Endodermal cell (in vitro differentiated cells): ENCODE measurements around the gene LRIG3. TPM values are rescaled to one million over a fixed set of nuclear protein-coding genes. Genes with fewer than 3 reads are reported as not detected.

Source experiments
- DNase-seq: peaks from one replicate; pipeline ENCODE4 v3.0.0-alpha.2; 2017
- H3K27ac ChIP-seq: 2 replicates; pipeline ENCODE4 v1.5.1; 2013; ENCODE audit warnings: mild to moderate bottlenecking, low read depth, low read length, moderate library complexity
- H3K27me3 ChIP-seq: 2 replicates; pipeline ENCODE4 v1.6.1; 2013; ENCODE audit warnings: mild to moderate bottlenecking, low read length, moderate library complexity; ENCODE audit not compliant: insufficient read depth, control insufficient read depth, poor library complexity, severe bottlenecking
- H3K36me3 ChIP-seq: 2 replicates; pipeline ENCODE4 v1.7.0; 2013; ENCODE audit warnings: mild to moderate bottlenecking, low read length, moderate library complexity; ENCODE audit not compliant: control insufficient read depth, insufficient read depth
- H3K4me1 ChIP-seq: one replicate; pipeline ENCODE4 v1.7.0; 2013; ENCODE audit warnings: low read length; ENCODE audit not compliant: control insufficient read depth, insufficient read depth
- H3K4me3 ChIP-seq: 2 replicates; pipeline ENCODE4 v1.5.1; 2013; ENCODE audit warnings: mild to moderate bottlenecking, low read length, moderate library complexity
- H3K9ac ChIP-seq: 2 replicates; pipeline ENCODE4 v1.6.1; 2013; ENCODE audit warnings: mild to moderate bottlenecking, low read length, moderate library complexity; ENCODE audit not compliant: poor library complexity, severe bottlenecking; ENCODE audit errors: extremely low read depth
- H3K9me3 ChIP-seq: 2 replicates; pipeline ENCODE4 v1.6.1; 2013; ENCODE audit warnings: mild to moderate bottlenecking, low read length, moderate library complexity; ENCODE audit not compliant: control insufficient read depth
- H3K27ac Mint-ChIP-seq: 2 replicates; pipeline ENCODE4 v1.8.0; 2020; ENCODE audit warnings: mixed read lengths
- H3K27me3 Mint-ChIP-seq: 2 replicates; pipeline ENCODE4 v1.8.0; 2021; ENCODE audit warnings: mild to moderate bottlenecking, mixed read lengths; ENCODE audit not compliant: insufficient read depth
- H3K36me3 Mint-ChIP-seq: 2 replicates; pipeline ENCODE4 v1.8.0; 2020; ENCODE audit warnings: low read depth, mixed read lengths
- H3K4me1 Mint-ChIP-seq: 2 replicates; pipeline ENCODE4 v1.8.0; 2020; ENCODE audit warnings: mixed read lengths
- H3K4me3 Mint-ChIP-seq: 2 replicates; pipeline ENCODE4 v1.8.0; 2020; ENCODE audit warnings: mild to moderate bottlenecking, moderate library complexity, mixed read lengths
- H3K9me3 Mint-ChIP-seq: 2 replicates; pipeline ENCODE4 v1.8.0; 2020; ENCODE audit warnings: mild to moderate bottlenecking, mixed read lengths
- WGBS, 2 experiments: methylation state at CpG; one replicate each; pipeline versions ENCODE4 v1.1.5 to v1.1.7; 2013; ENCODE audit warnings: missing lambda C conversion rate in 2 of 2, mixed read lengths in 1 of 2; ENCODE audit not compliant: insufficient coverage in 1 of 2, insufficient read length in 1 of 2; 5-methylcytosine and 5-hydroxymethylcytosine counted together
- total RNA-seq, 2 donors: library from RNA; stranded (reverse); fragmentation: NEBNext Ultra II Directional in 1 of 2; extraction: Animal tissue kit (Norgen Biotek cat#: 25700) in 1 of 2; gene quantifications; 2 replicates in 1 of 2; 3 replicates in 1 of 2; pipeline ENCODE4 v1.2.1, GENCODE V29; 2021
- TF ChIP-seq, protein P1 (sequence below): fragments of 200-600 bp; sonication (generic); conservative IDR thresholded peaks from 2 replicates; pipeline ENCODE4 v1.5.0; 2021; ENCODE audit warnings: antibody characterized with exemption, mild to moderate bottlenecking

Gene LRIG3
- total RNA-seq, 2 donors from 2014 or later = 196 to 367 TPM

DNA sequence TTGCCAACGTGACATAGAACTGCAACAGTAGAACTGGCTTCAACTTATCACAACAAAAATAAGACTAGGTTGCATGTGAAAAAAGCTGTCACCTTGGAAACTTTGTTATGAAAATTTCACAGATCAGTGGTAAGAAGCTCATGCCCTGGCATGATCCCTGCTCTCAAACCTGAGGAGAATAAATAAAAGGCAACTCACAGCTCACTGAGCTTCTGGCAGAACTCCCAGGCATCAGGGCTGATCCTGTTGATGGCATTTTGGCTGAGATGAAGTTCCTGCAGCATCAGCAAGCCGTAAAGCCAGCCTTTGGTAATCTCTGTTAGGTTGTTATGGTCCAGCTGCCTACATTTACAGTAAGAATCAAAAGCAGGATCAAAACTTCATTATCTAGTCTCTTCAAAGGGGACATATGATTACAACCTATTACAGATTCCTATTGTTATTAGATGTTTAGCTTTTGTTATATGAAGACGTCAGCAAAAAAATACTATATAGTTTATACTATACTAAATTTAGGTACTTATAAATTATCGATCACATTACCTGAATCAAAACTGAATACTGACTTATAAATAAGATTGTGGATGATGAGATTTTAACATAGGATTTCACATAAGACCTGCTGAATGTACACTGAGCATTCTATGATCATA is 32.0 kb downstream of the LRIG3 start:
- TF ChIP-seq, protein P1, sequence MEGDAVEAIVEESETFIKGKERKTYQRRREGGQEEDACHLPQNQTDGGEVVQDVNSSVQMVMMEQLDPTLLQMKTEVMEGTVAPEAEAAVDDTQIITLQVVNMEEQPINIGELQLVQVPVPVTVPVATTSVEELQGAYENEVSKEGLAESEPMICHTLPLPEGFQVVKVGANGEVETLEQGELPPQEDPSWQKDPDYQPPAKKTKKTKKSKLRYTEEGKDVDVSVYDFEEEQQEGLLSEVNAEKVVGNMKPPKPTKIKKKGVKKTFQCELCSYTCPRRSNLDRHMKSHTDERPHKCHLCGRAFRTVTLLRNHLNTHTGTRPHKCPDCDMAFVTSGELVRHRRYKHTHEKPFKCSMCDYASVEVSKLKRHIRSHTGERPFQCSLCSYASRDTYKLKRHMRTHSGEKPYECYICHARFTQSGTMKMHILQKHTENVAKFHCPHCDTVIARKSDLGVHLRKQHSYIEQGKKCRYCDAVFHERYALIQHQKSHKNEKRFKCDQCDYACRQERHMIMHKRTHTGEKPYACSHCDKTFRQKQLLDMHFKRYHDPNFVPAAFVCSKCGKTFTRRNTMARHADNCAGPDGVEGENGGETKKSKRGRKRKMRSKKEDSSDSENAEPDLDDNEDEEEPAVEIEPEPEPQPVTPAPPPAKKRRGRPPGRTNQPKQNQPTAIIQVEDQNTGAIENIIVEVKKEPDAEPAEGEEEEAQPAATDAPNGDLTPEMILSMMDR = no peak
- Histone ChIP-seq H3K9ac (no peak overlapping the region), H3K9me3 (no peaks in the 10 kb centered on the region), H3K27ac (no peak overlapping the region), H3K36me3 (peaks cover 98% of the 10 kb centered on the region), H3K4me1 (peaks cover 27% of the 10 kb centered on the region), H3K27me3 (no peaks in the 10 kb centered on the region), H3K4me3 (no peak overlapping the region)
- no peak overlapping the region for H3K4me3 Mint-ChIP-seq
- H3K4me1 Mint-ChIP-seq = peaks cover 49% of the 10 kb centered on the region
- H3K9me3 Mint-ChIP-seq = no peaks in the 10 kb centered on the region
- H3K27me3 Mint-ChIP-seq = no peaks in the 10 kb centered on the region
- no peak overlapping the region for H3K27ac Mint-ChIP-seq
- no peak for DNase-seq
- peaks cover 83% of the 10 kb centered on the region for H3K36me3 Mint-ChIP-seq
- WGBS, 2 experiments = 77 to 86% methylated on average over 1 to 2 of the region's 4 CpGs

DNA sequence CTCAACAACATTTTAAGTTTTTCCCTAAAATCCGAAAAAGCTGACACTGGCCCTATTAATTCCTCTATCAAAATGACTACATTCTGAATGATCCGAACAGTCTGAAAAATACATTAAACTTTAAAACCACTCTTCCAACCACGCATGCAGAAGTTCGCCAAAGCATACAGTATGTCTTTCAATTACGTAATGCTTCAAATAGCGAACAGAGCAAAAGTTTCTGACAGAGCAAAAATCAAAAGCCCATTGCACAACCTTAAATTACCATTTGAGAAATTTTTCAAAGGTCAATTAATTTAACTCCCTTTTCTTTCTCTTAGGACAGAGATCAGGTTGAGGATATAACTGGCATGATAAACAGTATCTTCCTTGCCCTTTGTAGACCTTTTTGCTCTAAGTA is 33.2 kb downstream of the LRIG3 start:
- no peaks in the 10 kb centered on the region for H3K9me3 Mint-ChIP-seq
- H3K27me3 ChIP-seq = no peaks in the 10 kb centered on the region
- no peak overlapping the region for H3K9ac ChIP-seq
- no peaks in the 10 kb centered on the region for H3K27me3 Mint-ChIP-seq
- H3K27ac Mint-ChIP-seq = no peak overlapping the region
- peaks cover 81% of the 10 kb centered on the region for H3K36me3 Mint-ChIP-seq
- no peak overlapping the region for H3K4me3 Mint-ChIP-seq
- peaks cover 48% of the 10 kb centered on the region for H3K4me1 Mint-ChIP-seq
- TF ChIP-seq, protein P1 = no peak
- no peak overlapping the region for H3K4me3 ChIP-seq
- WGBS, 2 experiments = 89 to 93% methylated on average over 6 of the region's 6 CpGs
- H3K27ac ChIP-seq = no peak overlapping the region
- peaks cover 25% of the 10 kb centered on the region for H3K4me1 ChIP-seq
- DNase-seq = no peak
- H3K36me3 ChIP-seq = peaks cover 98% of the 10 kb centered on the region
- no peaks in the 10 kb centered on the region for H3K9me3 ChIP-seq

DNA sequence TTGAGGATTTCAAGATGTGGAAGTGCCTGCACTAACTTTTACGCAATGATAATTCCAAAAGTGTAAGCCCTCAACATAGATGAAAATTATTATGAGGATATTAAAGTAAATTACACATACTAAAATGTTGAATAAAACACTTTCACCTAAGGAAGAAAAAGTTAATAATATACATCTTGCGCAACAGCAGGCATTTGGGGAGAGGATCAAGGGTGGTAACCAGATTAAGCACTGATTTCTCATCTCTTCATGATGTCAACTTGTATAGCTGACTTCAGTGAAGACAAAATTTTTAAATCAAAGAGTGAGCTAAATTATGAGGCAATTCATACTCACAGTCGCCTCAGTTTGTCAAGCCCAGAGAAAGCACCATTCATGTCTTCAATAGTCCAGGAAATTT is 33.8 kb downstream of the LRIG3 start:
- Mint-ChIP-seq H3K4me3 (no peak overlapping the region), H3K9me3 (no peaks in the 10 kb centered on the region), H3K4me1 (peaks cover 44% of the 10 kb centered on the region), H3K36me3 (peaks cover 80% of the 10 kb centered on the region), H3K27ac (no peak overlapping the region), H3K27me3 (no peaks in the 10 kb centered on the region)
- H3K4me1 ChIP-seq = peaks cover 25% of the 10 kb centered on the region
- TF ChIP-seq, protein P1 = no peak
- H3K9ac ChIP-seq = no peak overlapping the region
- H3K9me3 ChIP-seq = no peaks in the 10 kb centered on the region
- no peak overlapping the region for H3K27ac ChIP-seq
- 88 to 91% methylated on average over 1 to 3 of the region's 3 CpGs for WGBS, 2 experiments
- peaks cover 98% of the 10 kb centered on the region for H3K36me3 ChIP-seq
- H3K4me3 ChIP-seq = no peak overlapping the region
- DNase-seq = no peak
- no peaks in the 10 kb centered on the region for H3K27me3 ChIP-seq
